WTC11 (cell line): ENCODE measurements around the gene KLHL22. TPM values are rescaled to one million over a fixed set of nuclear protein-coding genes. Genes with fewer than 3 reads are reported as not detected.

Experiments
- ATAC-seq: fragments of 200-7000 bp; cut with Tn5 transposase; 2 replicates; pipeline ENCODE4 v1.10.0; 2021; ENCODE audit warnings: mild to moderate bottlenecking, moderate library complexity
- CTCF ChIA-PET: fragments of 300-600 bp; sonication (Branson Sonifier 250); formaldehyde crosslinking; loops from one replicate; lab custom pipeline; 2021; ENCODE audit warnings: antibody characterized with exemption; lab: Charles Lee
- POLR2A ChIA-PET: fragments of 350-600 bp; sonication (Branson Sonifier 250); formaldehyde crosslinking; loops from one replicate; lab custom pipeline; 2021; ENCODE audit warnings: antibody characterized with exemption; lab: Charles Lee
- DNase-seq: peaks from one replicate; pipeline ENCODE4 v3.0.0; 2021; ENCODE audit warnings: low spot score
- H3K27ac Mint-ChIP-seq: 2 replicates; pipeline ENCODE4 v1.8.0; 2021; ENCODE audit warnings: mixed read lengths
- H3K27me3 Mint-ChIP-seq: 2 replicates; pipeline ENCODE4 v1.8.0; 2021; ENCODE audit warnings: low read depth, mild to moderate bottlenecking, moderate library complexity, mixed read lengths
- H3K36me3 Mint-ChIP-seq: 2 replicates; pipeline ENCODE4 v1.8.0; 2021; ENCODE audit warnings: mixed read lengths
- H3K4me1 Mint-ChIP-seq: 2 replicates; pipeline ENCODE4 v1.8.0; 2022; ENCODE audit warnings: mixed read lengths
- H3K4me3 Mint-ChIP-seq: 2 replicates; pipeline ENCODE4 v1.8.0; 2021; ENCODE audit warnings: mild to moderate bottlenecking, moderate library complexity, mixed read lengths
- H3K9me3 Mint-ChIP-seq: 2 replicates; pipeline ENCODE4 v1.8.0; 2021; ENCODE audit warnings: mixed read lengths
- ATF6 ChIP-seq: sonication (generic); formaldehyde crosslinking; IDR thresholded peaks from 2 replicates; pipeline ENCODE4 v1.8.1; 2023; ENCODE audit warnings: mild to moderate bottlenecking, missing genetic modification reagents
- CBFB ChIP-seq: sonication (generic); formaldehyde crosslinking; IDR thresholded peaks from 2 replicates; pipeline ENCODE4 v1.8.1; 2022; ENCODE audit warnings: mild to moderate bottlenecking, low read depth, missing genetic modification reagents
- CDX4 ChIP-seq: fragments of 250-450 bp; sonication (Bioruptor Pico); IDR thresholded peaks from 2 replicates; pipeline ENCODE4 v1.9.0; 2021; ENCODE audit warnings: moderate library complexity, mild to moderate bottlenecking, inconsistent platforms, borderline replicate concordance
- CTCF ChIP-seq: fragments of 200-600 bp; IDR thresholded peaks from 2 replicates; pipeline ENCODE4 v1.8.0; 2022; ENCODE audit warnings: antibody characterized with exemption
- FOXP1 ChIP-seq: sonication (generic); formaldehyde crosslinking; IDR thresholded peaks from 2 replicates; pipeline ENCODE4 v1.8.0; 2022; ENCODE audit warnings: missing genetic modification reagents, mild to moderate bottlenecking, moderate library complexity, borderline replicate concordance
- IRF1 ChIP-seq: sonication (generic); formaldehyde crosslinking; IDR thresholded peaks from 2 replicates; pipeline ENCODE4 v1.8.0; 2023; ENCODE audit warnings: missing genetic modification reagents
- NFYB ChIP-seq: sonication (generic); formaldehyde crosslinking; conservative IDR thresholded peaks from 2 replicates; pipeline ENCODE4 v1.8.0; 2022; ENCODE audit warnings: low read depth, missing genetic modification reagents
- OVOL2 ChIP-seq: fragments of 250-450 bp; sonication (Bioruptor Pico); IDR thresholded peaks from 2 replicates; pipeline ENCODE4 v1.9.0; 2021; ENCODE audit warnings: mild to moderate bottlenecking, borderline replicate concordance
- RELA ChIP-seq: sonication (generic); formaldehyde crosslinking; IDR thresholded peaks from 2 replicates; pipeline ENCODE4 v1.8.1; 2022; ENCODE audit warnings: missing genetic modification reagents, mild to moderate bottlenecking, borderline replicate concordance
- SMAD3 ChIP-seq: sonication (generic); formaldehyde crosslinking; IDR thresholded peaks from 2 replicates; pipeline ENCODE4 v1.8.0; 2022; ENCODE audit warnings: missing genetic modification reagents, mild to moderate bottlenecking, borderline replicate concordance
- USF1 ChIP-seq: sonication (generic); formaldehyde crosslinking; IDR thresholded peaks from 2 replicates; pipeline ENCODE4 v1.8.0; 2022; ENCODE audit warnings: mild to moderate bottlenecking, missing genetic modification reagents
- ZNF121 ChIP-seq: sonication (generic); formaldehyde crosslinking; IDR thresholded peaks from 2 replicates; pipeline ENCODE4 v1.8.0; 2023; ENCODE audit warnings: missing genetic modification reagents
- ZNF423 ChIP-seq: fragments of 250-450 bp; sonication (Bioruptor Pico); IDR thresholded peaks from 2 replicates; pipeline ENCODE4 v2.1.2; 2022; ENCODE audit warnings: mild to moderate bottlenecking, moderate library complexity
- total RNA-seq: library from RNA; stranded (reverse); gene quantifications from 3 replicates; pipeline ENCODE4 v1.2.3, GENCODE V29; 2021
- TF ChIP-seq, protein P1 (sequence below): sonication (generic); formaldehyde crosslinking; IDR thresholded peaks from 2 replicates; pipeline ENCODE4 v1.8.1; 2022; ENCODE audit warnings: mild to moderate bottlenecking, moderate library complexity, missing genetic modification reagents
- TF ChIP-seq, protein P2 (sequence below): fragments of 250-450 bp; sonication (Bioruptor Pico); conservative IDR thresholded peaks from 2 replicates; pipeline ENCODE4 v1.9.0; 2021; ENCODE audit warnings: mild to moderate bottlenecking
- TF ChIP-seq, protein P3 (sequence below): sonication (generic); formaldehyde crosslinking; IDR thresholded peaks from 2 replicates; pipeline ENCODE4 v1.8.0; 2022; ENCODE audit warnings: mild to moderate bottlenecking, missing genetic modification reagents
- TF ChIP-seq, protein P4 (sequence below): sonication (generic); formaldehyde crosslinking; conservative IDR thresholded peaks from 2 replicates; pipeline ENCODE4 v1.8.1; 2022; ENCODE audit warnings: mild to moderate bottlenecking, missing genetic modification reagents
- TF ChIP-seq, protein P5 (sequence below): sonication (generic); formaldehyde crosslinking; IDR thresholded peaks from 2 replicates; pipeline ENCODE4 v1.8.1; 2023; ENCODE audit warnings: mild to moderate bottlenecking, missing genetic modification reagents, moderate library complexity

KLHL22 gene
- total RNA-seq, 1 experiment from 2014 or later = 15.7 TPM

DNA sequence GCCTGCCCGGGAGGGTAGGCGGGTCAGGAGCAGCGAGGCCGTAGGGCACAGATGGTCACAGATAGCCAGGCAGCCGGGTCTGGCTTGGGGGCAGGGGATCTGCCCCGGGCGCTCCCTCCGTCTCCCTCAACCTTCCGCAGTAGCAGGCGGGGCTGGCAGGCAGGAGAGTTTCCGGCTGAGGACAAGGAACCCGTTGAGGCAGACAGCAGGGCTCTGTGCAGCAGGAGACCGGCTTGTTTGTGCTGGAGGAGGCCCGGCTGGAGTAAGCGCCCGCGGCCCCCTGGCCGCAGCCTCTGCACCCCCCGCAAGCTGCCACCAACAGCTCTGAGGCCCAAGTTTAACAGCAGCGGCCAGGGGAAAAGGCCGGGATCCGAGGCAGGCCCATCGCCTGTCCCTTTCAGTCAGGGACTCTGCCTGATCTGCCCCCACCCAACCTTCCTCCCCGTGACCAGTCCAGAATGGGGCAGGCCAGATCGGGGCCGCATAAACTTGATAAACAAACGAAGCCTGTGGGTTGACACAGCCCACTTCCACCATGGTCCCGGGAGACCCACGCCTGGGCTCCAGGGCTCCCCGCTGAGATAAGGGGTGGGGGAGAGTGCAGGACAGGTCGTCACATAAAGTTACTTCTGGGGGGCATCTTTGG, 71.6 kb downstream of the KLHL22 start:
- CTCF ChIA-PET = interaction anchor here (1.9 kb wide), 1 partner anchor 32 kb away, joined by 9 read pairs; no protein-coding TSS in a partner anchor

More for the DNA sequence above, 71.6 kb downstream of the KLHL22 start:
- H3K4me1 Mint-ChIP-seq = peaks cover 12% of the 10 kb centered on the region
- POLR2A ChIA-PET = no interaction called here
- no peaks in the 10 kb centered on the region for H3K9me3 Mint-ChIP-seq
- peak overlapping the region; percentile 82; the same call in 1 of the 2 replicates for H3K27ac Mint-ChIP-seq
- H3K4me3 Mint-ChIP-seq = no peak overlapping the region
- ATAC-seq (peak; percentile 7; the same call in 1 of the 2 replicates), DNase-seq (no peak)
- H3K36me3 Mint-ChIP-seq = peaks cover 8% of the 10 kb centered on the region
- TF ChIP-seq, protein P1, sequence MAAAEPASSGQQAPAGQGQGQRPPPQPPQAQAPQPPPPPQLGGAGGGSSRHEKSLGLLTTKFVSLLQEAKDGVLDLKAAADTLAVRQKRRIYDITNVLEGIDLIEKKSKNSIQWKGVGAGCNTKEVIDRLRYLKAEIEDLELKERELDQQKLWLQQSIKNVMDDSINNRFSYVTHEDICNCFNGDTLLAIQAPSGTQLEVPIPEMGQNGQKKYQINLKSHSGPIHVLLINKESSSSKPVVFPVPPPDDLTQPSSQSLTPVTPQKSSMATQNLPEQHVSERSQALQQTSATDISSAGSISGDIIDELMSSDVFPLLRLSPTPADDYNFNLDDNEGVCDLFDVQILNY = no peak
- TF ChIP-seq USF1 (CRISPR knock-in tag) (no peak), IRF1 (no peak), ATF6 (CRISPR knock-in tag) (no peak), CBFB (CRISPR knock-in tag) (no peak), SMAD3 (CRISPR knock-in tag) (no peak), FOXP1 (no peak), ZNF423 (no peak), CDX4 (CRISPR knock-in tag) (no peak), ZNF121 (no peak), NFYB (no peak), OVOL2 (CRISPR knock-in tag) (no peak), RELA (CRISPR knock-in tag) (no peak), CTCF (no peak)
- TF ChIP-seq, protein P2, sequence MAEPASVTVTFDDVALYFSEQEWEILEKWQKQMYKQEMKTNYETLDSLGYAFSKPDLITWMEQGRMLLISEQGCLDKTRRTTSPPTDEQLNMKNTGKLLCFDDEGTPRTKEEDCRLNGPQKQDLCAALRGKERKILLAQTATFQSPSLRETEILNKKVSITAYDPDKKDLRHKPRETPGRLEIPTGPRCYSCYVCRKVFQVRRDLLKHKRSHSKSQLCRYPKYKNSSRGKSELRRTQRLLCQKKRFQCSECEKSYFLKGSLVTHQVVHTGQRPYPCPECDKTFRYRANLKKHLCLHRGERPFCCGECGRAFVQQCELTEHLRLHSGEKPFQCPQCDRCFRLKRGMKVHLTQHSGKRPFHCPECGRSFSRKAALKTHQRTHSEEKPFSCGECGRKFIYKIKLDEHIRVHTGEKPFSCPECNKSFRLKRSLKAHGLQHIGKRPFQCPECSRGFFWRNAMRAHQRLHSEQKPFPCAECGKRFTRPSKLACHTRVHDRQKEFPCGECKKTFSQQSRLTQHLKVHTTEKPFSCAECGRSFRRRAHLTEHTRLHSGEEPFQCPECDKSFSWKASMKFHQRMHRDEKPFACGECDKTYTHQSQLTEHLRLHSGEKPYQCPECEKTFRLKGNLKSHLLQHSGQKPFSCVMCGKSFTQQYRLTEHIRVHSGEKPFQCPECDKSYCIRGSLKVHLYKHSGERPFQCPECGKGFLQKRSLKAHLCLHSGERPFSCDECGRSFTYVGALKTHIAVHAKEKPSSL (CRISPR knock-in tag) = no peak
- TF ChIP-seq, protein P3, sequence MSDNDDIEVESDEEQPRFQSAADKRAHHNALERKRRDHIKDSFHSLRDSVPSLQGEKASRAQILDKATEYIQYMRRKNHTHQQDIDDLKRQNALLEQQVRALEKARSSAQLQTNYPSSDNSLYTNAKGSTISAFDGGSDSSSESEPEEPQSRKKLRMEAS (CRISPR knock-in tag) = no peak
- TF ChIP-seq, protein P4, sequence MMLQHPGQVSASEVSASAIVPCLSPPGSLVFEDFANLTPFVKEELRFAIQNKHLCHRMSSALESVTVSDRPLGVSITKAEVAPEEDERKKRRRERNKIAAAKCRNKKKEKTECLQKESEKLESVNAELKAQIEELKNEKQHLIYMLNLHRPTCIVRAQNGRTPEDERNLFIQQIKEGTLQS (CRISPR knock-in tag) = no peak
- TF ChIP-seq, protein P5, sequence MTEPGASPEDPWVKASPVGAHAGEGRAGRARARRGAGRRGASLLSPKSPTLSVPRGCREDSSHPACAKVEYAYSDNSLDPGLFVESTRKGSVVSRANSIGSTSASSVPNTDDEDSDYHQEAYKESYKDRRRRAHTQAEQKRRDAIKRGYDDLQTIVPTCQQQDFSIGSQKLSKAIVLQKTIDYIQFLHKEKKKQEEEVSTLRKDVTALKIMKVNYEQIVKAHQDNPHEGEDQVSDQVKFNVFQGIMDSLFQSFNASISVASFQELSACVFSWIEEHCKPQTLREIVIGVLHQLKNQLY (CRISPR knock-in tag) = no peak
- peaks cover 7% of the 10 kb centered on the region for H3K27me3 Mint-ChIP-seq
